HG02884 (cell line): ENCODE measurements around the gene RFC4.
"Not testable (repeated sequence)": the region's sequence is repeated elsewhere in the genome, so short reads cannot be mapped to it uniquely, and the experiment has no call there.

Experiments used
- ATAC-seq: cut with Tn5 transposase; IDR thresholded peaks from one replicate; pipeline ENCODE4 v1.9.1; 2021; ENCODE audit warnings: mild to moderate bottlenecking, moderate library complexity; ENCODE audit not compliant: unreplicated experiment

Gene RFC4

DNA sequence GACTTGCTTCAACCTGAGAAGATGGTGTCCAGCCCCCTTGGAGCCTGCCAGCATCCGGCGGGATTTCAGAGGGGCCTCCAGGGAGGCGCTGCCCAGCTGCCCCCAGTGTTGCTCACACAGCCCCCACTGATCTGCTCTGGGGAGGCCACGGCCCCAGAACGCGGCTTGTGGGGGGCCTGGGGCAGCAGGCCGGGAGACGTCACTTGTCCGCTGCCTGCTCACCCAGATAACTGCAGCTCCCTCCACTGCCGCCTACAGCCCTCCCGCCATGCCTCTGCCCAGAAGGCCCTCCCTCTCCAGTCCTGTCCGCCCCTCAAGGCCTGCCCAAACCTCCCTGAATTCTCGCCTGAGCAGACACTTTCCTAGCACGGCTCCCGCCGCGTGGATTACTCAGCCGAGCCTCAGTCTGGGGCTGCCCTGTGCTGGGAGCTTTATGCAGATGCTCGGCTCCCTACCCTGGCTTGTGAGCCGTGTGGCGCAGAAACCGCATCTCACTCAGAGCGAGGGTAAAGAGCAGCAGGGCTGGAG, 19.1 kb upstream of the RFC4 start:
- no peak for ATAC-seq

DNA sequence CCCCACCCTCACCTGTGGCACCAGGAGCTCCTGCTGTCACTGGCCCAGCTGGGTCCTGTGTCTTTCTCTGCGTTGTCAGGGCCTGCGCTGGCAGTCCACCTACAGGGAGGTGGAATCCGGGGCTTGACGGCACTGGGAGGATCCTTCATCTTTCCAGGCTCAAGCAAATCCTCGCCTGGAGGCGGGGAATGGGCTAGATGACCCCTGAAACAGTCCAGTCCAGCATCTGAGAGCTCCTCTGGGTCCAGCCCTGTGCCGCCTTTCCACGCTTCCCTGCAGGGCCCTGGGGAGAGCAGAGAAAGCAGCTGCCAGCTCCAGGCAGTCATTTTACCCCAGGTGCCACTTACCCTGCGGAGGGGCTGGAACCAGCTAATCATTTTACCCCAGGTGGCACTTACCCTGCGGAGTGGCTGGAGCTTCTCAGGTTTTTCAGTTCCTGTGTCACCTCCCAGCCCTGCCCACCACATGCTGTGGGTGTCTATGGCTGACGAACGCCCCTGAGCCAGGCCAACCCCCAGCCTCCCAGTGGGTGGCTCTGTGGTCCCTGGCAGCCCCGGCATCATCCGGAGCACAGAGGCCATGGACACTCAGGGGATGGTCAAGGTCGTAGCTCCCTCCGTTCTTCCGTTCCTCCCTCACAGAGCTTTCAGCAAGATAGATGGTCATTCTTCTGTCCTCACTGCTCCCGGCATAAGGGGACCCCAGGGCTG, 18.3 kb upstream of the RFC4 start:
- no peak for ATAC-seq

DNA sequence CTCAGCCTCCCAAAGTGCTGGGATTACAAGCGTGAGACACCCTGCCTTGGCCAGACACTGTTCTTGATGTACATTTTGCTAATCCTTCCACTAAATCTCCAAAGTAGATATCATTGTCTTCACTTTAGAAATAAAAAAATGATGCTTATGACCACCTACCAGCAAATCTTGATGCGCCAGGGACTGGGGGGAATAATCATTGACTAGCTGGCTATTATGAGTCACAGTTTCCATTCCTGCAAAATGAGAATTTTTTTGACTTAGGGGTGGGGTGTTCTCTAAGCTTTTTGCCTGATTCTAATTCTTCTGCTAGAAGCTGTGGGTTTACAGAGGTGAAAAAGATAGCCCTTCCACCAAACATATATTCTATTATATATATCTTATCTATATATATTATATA, 17.1 kb upstream of the RFC4 start:
- no peak for ATAC-seq

DNA sequence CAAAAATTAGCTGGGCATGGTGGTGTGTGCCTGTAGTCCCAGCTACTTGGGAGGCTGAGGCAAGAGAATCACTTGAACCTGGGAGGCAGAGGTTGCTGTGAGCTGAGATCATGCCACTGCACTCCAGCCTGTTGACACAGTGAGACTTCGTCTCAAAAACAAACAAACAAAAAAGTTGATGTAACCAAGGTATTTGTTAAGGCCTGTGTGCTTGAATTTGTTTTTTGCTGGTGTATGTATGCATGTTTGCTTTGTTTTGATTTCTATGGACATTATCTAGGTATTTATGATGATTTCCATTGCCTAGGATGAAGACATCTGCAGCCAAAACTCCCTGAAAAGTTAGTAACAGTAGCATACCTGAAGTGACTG, 16.1 kb upstream of the RFC4 start:
- not testable (repeated sequence) for ATAC-seq

DNA sequence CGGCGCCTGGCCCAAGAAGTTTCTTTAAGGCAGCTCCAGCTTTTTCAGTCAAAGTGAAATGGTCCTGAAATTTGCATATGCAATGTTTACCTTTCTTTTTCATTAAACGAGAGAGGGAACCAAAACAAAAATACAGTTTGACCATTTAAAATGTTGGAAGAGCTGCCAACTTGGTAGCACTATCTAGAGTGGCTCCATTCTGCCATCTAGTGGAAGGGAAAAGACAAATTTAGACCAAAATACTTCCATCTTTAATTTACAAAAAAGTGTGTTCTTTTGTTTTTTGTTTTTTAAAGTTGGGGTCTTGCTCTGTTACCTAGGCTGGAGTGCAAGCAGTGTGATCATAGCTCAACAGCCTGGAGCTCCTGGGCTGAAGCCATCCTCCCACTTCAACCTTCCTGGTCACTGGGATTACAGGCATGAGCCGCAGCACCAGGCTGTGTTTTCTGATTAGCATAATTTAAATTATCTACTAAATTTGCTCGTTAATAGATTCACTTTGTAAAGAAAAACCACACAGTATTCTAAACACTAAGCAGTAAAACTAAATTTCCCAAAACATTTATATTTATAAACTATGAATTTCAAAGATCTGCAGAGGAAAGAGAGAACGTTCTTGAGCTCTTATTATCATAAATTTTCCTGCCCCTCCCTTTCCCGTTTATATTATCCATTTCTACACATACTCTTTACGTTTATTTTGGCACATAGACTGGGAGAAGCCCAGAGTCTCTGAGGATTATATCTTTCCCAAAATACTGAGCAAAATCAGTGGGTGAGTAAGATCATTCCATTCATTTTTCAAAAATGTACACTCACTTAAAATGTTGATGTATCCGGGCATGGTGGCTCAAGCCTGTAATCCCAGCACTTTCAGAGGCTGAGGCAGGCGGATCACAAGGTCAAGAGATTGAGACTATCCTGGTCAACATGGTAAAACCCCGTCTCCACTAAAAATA, 15.4 kb upstream of the RFC4 start:
- no peak for ATAC-seq

DNA sequence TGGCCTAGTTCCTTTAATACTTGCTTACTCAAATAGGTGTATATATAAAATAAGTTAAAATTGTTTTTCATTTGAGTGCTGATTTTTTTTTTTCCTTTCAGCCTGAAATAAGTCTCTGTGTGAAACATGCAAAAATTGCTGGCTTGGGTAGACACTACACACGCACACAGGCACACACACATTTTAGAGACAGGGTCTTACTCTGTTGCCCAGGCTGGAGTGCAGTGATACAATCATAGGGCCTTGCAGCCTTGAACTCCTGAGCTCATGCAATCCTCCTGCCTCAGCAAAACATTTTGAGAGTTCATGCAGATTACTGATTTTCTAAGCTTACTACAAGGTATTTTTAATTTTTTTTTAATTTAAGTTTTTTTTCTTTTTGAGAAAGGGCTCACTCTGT, 12.7 kb upstream of the RFC4 start:
- ATAC-seq, result no peak

DNA sequence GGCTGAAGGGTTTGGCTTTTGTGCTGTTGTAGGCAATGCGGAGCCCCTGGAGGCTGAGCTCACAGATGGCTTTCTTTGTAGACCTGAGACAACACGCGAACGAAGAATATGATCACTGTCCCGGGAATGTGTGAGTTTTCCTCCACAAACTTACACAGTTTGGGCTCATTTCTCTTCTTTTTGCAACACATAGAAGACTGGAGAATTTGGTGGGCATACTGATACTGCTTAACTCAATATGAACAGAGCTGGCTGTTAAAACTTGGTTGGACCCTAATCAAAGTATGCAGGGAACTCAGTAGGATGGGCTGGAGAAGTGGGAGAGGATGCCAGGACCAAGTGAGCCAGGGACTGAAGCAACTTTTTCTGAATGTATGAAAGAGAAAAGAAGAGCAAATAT, 12.2 kb upstream of the RFC4 start:
- ATAC-seq, result no peak

DNA sequence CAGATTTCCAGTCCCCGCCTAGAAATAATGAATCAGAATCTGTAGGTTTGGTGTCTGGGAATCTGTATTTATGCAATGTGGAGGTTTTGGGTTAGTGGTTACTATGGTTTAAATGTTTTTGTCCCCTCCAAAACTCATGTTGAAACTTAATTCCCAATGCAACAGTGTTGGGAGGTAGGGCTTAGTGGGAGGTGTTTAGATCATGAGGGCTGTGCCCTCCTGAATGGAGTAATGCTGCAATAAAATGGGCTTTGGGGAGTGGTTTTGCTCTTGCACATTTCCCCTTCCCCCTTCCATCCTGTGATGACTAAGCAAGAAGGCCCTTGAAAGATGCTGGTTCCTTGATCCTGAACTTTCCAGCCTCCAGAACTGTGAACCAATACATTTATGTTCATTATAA, 9.2 kb upstream of the RFC4 start:
- no peak for ATAC-seq

DNA sequence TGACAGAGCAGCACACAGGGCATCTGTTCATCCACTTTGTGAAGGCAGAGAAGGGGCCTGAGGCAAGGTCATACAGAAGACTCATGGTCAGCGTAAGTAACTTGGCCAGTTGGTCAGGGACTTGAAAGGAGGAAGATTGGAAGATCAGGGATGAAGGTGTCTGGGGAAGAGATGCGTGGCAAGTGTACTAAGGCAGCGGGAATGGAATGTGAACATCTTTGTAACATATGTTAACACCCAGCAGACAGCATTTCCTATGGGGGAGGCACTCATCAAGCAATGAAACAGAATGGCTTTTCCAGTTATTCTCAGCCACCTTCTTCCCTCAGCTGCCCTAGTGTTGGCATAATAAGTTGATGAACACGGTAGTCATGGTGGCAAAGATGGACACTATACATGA, 7.8 kb upstream of the RFC4 start:
- ATAC-seq, result no peak

DNA sequence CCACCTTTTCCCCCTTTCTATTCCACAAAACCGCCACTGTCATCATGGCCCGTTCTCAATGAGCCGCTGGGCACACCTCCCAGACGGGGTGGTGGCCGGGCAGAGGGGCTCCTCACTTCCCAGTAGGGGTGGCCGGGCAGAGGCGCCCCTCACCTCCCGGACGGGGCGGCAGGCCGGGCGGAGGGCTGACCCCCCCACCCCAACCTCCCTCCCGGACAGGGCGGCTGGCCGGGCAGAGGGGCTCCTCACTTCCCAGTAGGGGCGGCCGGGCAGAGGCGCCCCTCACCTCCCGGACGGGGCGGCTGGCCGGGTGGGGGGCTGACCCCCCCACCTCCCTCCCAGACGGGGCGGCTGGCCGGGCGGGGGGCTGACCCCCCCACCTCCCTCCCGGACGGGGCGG, 5.0 kb upstream of the RFC4 start:
- ATAC-seq, result not testable (repeated sequence)

DNA sequence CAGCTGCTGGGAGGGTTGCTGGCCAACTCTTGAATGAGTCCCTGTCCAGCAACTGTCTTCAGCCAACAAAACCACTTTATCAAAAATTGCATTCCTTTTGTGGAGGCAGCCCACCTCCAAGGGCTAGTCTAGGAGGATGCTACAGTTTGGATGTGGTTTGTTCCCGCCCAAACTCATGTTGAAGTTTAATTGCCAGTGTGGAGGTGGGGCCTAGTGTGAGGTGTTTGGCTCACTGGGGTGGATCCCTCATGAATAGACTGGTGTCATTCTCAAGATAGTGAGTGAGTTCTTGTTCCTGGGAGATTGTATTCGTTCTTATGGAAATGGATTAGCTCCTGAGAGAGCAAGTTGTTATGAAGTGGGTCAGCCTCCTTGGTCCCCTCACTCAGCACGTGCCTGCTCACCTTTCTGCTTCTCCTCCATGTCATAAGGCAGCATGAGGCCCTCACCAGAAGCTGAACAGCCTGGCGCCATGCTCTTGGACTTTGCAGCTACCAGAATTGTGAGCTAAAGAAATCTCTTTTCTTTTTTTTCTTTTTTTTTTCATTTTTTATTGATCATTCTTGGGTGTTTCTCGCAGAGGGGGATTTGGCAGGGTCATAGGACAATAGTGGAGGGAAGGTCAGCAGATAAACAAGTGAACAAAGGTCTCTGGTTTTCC, 4.2 kb upstream of the RFC4 start:
- ATAC-seq, result no peak

DNA sequence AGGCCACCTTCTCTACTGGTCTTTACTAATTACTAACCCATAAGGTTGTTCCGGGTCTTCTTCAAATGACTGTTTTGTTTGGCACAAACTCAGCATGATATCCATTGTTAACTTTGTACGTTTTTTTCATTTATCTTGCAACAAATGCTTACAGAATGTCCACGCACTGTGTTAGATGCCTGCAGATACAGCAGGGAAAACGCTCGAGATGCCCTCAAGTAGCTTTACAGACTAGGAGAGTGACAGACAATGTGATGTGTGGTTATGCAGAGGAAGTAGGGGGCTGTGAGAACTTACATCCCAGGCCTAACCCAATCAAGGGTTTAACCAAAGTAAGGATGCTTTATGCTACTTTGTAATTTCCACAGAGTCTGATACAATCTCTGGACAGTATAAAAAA, 949 bp upstream of the RFC4 start:
- ATAC-seq, result no peak

DNA sequence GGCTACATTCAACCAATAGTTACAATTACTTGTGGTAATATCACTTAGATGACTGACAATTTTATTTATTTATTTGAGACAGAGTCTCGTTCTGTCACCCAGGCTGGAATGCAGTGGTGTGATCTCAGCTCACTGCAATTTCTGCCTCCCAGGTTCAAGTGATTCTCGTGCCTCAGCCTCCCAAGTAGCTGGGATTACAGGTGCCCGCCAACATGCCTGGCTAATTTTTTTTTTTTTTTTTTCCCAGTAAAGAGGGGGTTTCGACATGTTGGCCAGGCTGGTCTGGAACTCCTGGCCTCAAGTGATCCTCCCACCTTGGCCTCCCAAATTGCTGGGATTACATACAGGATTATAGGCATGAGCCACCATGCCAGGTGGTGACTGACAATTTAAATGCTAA, 2.8 kb downstream of the RFC4 start:
- not testable (repeated sequence) for ATAC-seq

DNA sequence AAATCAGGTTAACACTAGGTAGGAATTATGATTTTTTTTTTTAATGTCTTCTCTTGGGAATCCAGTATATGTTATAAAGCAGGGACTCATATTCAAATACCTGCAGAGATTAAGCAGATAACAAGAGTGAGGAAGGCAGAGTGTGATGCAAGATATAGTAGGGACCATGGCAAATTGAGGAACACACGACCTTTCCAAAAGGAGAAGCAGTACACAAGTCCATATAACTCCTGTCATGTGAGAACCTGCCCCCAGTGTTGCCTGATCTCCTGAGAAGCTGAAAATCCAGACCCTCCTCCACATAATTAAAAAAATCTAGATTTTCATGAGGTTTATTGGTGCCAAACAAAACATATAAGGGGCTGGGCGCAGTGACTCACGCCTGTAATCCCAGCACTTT, 3.6 kb downstream of the RFC4 start:
- ATAC-seq, result no peak

DNA sequence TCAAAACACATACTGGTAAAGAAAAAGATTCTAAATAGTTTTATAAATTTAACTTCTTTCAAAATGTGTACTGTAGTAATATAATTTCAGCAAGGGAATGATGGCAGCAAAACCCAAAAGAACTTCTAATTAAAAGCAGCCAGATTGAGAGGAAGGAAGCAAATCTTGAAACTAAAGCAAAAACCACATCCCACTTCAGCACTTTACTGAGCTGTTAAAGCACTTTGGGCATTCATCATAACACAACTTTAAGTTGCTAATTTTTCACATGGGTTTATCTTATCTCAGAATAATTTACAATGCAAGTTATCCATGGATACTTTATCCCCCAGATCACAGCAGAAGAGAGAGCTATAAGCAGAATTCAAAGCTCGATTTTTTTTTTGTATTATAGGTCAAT, 6.0 kb downstream of the RFC4 start:
- no peak for ATAC-seq

DNA sequence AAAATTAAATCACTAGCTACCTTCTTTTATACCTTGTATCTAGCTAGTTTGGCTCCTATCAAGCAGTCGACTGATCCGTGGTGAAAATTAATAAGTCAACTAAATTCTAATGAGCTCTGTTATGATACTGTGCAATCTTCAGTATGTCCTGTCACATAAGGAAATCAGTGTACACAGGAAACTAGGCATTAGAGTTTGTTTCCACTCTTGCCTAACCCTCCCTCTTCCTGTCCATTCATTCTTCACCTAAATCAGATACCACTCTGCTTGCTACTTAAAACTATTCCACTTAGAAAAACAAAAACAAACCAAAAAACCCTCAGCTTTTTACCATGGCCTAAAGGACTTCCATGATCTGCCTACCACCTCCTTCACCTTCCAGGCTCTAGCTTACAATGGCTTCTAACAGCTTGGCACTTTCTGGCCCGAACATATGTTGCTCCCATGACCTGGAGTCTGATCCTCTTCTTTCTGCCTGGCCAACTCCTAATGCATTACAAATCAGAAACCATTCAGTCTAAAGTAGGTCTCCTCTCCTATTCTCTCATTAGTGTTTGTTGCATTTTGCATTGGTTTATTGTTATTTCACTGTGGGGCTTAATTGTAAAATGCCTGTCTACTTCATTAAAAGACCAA, 7.9 kb downstream of the RFC4 start:
- no peak for ATAC-seq

DNA sequence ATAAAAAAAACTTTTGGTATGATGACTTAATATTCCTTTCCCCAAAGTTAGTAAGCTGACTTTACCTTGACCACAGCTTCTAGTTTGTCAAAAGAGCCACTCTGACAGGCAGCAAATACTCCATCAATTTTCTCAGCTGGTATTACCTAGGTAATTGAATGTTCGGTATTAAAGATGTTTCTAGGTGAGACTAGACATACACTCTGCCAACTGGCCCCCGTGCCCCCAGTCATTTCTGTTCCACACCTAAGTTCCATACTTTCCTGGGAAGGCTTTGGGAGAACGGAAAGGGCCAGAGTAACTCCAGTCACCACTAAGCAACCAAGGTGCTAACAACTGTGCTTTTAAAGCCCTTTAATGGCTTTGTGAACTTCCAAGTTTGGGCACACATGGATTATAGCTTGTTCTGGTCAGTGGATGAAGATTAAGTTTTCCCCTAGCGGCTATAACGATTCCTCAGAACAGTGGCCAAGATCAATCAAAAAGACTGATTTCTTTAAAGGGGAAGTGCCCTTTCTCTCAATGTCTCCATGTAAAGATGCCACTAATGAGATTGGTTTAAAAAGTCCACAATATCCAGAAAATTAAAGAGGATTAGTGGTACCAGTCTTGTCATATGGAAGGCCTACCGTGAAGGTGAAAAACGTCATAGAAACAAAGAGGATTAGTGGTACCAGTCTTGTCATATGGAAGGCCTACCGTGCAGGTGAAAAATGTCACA, 15.9 kb downstream of the RFC4 start:
- no peak for ATAC-seq

DNA sequence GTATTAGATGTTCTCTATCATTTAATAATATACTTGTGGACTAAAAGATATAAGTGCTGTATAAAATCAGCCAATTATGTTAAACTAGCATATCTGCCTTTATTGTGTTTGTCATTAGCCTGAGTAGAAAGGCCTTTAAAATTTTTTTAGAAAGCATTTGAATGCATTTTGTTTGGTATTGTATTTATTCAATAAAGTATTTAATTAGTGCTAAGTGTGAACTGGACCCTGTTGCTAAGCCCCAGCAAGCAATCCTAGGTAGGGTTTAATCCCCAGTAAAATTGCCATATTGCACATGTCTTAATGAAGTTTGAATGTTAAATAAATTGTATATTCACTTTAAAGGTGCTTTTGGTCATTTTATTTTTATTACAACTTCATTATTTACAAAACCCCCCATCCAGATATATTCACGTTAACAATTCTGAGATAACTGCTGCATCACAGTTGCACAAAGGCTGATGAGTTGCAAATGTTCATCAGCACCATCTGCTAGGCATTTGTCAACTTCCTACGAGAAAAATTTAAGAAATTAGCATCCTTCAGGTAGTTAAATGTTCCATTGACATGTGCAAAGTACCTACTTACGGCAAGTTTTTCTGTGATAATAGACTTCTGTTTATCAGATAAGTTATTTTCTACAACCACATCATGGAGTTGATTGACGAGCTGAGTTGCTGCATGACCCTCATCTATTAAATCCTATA, 16.6 kb downstream of the RFC4 start:
- no peak for ATAC-seq

DNA sequence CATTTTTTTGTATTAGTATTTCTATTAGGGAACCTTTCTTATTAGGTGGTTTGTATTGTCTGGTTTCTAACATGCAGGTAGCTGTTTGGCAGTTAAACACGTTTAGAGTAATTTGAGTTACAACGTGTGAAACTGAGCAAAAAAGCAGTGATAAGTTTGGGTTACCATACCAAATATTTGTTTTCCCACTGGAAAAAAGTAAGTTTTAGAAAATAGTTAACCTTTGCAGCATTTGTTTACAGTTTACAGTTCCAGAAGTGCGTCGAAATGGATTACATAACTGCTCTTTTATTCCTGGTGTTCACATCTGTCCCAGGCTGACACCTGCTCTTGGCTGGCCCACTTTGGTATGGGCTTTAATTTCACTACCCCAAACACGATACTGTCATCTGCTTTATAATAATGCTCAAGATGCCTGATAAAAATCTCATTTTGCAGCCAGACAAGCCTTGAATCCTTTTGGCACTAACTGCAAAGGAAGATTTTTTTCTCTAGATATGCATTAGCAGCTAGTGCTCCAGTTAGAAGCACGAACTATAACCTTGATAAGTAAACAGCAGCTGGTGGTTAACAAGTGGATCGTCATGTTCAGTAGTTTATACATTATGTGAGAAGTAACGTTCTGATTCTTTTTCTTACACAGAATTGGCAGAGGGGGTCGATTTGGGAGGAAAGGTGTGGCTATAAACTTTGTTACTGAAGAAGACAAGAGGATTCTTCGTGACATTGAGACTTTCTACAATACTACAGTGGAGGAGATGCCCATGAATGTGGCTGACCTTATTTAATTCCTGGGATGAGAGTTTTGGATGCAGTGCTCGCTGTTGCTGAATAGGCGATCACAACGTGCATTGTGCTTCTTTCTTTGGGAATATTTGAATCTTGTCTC, 17.6 kb downstream of the RFC4 start:
- ATAC-seq, result no peak
